Daoy (cell line): ENCODE measurements around the gene FBXL16. TPM values are rescaled to one million over a fixed set of nuclear protein-coding genes. Genes with fewer than 3 reads are reported as not detected.

Source experiments
- DNase-seq: peaks from one replicate; pipeline ENCODE4 v3.0.0-alpha.2; 2015; ENCODE audit warnings: low read depth
- total RNA-seq: library from RNA; depleted of rRNA; stranded (reverse); fragments of >200 nt; shearing (Covaris generic); gene quantifications from 2 replicates; pipeline ENCODE4 v1.2.3, GENCODE V29; 2014

FBXL16 gene
- total RNA-seq, 1 experiment from 2014 or later, result 0.51 TPM

DNA sequence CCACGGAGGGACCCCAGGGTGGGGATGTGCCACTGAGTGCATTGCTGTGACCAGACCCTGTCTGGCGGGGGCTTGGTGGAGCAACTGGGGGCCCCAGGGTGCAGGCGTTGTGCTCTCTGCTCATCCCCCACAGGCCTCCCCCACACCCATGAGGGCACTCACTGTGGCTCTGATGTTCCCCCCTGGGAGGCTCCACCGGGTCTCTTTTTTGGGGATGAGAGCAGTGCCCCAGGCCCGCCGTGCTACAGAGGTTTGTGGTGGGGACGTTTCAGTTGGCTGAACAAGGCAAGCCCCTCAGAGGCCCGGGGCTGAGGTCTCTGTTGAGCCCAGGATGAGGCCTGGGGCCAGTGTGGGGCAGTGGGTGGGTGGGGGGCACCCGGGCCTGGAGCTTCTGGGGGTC, 18.1 kb upstream of the FBXL16 start:
- no peak for DNase-seq

DNA sequence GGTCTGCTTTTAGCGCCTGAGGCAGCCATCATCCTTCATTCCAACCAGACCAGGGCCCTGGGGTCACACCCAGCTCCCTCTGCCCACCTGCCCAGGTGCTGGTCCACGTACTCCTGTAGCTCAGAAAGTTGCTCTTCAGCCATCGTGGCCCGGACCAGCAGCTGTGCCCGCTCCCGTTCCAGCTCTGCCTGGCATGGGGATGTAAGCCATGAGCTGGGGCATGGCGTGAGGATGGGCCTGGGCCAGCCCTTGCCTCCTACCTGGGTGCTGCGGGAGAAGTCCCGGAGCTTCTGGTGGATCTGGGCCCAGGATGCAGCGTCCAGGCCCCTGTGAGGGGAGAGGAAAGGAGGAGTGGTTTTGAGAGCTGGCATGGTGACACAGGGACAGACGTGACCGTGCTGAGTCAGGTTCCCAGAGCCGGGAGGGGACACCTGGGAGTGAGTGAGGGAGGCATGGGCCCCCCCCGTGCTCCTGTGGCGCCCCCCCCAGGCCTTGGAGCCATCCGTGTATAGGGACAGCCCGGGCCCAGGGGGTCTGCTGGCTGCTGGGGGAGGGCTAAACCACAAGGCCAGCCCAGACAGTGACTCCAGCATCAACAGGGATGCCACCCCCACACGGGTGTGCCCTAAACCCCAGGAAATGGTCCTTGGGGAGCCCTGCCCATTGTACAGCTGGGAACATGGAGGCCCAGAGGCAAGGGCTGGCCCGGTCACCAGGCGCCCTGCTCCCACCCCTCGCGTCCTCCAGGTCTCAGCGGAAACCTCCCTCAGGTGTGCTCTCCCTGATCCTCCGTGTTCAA, 17.4 kb upstream of the FBXL16 start:
- DNase-seq, result no peak

DNA sequence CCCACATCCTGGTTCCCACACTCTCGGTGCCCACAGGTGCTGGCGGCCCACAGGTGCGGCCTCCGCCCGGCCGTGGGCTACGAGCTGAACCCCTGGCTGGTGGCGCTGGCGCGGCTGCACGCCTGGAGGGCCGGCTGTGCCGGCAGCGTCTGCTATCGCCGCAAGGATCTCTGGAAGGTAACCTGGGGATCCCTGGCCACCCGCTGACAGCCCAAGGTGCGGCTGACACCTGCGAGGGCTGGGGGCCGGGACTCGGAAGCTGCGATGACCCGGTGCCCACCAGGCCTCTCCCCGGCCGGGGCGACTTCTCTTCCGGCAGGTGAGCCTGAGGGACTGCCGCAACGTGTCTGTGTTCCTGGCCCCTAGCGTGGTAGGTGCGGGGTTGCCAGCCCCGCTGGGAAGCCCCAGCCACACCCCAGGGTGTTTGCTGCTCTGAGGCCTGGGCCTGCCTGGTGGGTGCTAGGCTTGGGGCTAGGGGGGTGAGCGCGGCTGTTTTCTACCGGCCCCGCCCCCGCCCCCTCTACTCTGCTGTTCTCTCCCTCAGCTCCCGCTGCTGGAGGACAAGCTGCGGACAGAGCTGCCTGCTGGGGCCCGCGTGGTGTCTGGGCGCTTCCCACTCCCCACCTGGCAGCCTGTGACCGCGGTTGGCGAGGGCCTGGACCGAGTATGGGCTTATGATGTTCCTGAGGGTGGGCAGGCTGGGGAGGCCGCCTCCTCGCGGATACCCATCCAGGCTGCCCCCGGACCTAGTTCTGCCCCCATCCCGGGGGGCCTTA, 16.4 kb upstream of the FBXL16 start:
- no peak for DNase-seq

DNA sequence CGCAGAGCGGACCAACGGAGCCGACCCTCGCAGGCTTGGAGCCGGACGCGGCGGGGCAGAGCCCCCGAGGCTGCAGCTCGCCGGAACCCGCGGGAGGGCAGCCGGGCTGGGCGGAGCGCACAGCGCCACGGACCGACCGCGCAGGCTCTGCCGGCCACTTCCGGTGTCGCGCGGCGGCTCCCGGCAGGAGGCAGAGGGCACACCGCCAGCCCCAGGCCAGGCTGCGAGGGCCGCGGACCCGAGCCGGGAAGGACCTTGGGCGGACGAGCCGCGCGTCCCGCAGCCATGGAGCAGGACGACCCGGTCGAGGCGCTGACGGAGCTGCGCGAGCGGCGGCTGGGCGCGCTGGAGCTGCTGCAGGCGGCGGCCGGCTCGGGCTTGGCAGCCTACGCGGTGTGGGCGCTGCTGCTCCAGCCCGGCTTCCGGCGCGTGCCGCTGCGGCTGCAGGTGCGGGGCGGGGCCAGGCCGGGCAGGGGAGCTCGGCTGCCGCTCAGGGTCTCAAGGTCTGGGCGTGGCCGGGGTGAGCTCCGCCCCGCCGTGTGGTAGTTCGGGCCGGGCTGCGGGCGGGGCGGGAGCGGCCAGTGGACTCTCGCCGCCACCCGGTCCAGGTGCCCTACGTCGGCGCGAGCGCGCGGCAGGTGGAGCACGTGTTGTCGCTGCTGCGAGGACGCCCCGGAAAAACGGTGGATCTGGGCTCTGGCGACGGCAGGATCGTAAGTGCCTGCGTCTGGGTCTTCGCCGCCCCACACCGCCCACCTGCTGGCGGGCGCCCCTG, 15.6 kb upstream of the FBXL16 start, which contains the start of gene ANTKMT:
Gene ANTKMT (plus strand): TSS at position 157 of the 775 bp plus-strand sequence. CDS start 129 bp downstream, at position 286.
- DNase-seq, result peak; percentile 87

DNA sequence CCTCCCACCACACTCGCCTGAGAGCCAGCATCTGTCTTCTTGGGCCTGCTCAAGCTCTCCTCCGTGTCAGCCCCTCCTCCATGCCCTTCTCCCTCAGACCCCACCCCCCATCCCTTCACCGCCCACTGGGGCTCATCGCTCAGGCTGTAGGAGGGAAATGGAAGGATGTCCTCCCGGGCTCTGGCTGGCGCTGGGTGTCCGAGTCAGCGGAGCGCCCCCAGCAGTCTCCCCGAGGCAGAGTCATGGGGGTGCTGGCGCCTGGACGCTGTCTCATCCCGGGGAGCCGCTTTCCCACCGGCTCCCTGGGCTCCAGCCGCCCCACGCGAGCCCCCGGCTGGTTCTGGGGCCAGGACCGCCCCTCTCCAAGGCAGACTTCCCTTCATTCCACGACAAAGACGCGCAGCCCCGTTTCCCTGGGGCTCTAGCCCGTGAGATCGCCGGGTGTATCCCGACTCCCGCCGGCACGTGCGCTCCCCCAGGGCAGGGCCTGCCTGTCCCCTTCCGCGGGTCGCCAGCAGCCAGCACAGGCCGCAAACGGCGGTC, 14.9 kb upstream of the FBXL16 start:
- DNase-seq, result peak; percentile 80

DNA sequence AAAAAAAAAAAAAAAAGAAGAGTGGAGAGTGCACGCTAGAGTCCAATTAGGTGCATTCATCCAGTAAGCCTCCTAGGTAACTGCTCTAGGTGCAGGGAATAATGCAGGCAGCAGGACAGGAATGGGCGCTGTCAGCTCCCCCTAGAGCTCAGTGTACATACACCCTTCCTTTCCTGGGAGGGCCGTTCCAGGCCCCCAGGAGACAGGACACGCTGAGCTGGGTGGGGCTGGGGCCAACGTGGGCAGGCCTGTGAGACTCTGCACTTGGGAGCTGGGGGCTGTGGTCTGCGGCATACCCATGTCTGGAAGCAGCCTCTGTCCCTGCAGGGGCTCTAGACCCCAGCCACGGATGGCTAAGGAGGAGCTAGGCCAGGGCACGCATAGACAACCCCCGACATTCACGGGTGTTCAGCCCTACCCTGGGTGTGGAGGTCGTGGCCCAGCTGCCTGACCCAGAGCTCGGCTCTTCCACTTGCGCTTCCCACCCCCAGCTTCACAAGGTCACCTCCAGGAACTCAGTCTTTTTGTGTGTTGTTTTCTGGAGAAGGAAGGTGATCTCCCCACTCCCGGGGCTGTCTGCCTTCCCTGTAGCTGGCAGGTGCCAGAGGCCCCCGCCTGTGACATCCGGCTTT, 14.3 kb upstream of the FBXL16 start:
- DNase-seq, result no peak

DNA sequence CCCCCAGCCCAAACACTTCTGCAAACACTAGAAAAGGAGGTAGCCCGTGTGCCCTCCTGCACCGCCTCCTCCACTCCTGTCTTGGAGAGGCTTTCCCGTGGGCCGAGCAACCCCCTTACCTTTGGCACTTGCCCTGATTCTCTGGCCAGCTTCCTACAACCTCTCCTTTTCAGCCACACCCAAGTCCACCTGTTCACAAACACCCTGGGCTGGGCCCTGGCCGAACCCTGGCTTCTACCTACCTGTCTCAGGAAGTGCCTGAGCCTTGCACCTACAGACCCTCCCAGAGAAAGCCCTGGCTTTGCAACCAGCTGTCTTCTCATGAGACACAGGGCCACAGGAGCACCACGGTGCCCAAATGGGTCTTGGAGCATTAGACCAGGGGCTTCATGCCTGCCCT, 13.3 kb upstream of the FBXL16 start:
- no peak for DNase-seq

DNA sequence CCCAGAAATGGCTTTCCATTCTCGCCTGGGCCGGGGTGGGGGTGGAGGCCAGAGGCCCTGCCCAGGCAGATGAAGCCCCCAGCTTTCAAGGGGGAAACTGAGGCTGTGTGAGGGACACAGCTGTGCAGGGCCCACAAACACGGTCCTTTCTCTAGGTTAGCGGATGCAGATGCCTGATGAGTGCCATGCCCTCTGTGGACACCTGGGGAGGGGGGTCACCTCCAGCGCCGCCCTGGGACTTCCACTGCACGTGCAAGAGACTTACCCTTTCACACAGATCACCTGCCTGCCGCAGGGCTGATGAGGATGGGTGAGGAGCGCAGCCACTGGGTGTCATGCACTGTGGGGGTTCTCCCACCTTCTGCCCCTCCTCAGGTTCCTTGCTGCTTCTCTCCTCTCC, 12.8 kb upstream of the FBXL16 start:
- no peak for DNase-seq

DNA sequence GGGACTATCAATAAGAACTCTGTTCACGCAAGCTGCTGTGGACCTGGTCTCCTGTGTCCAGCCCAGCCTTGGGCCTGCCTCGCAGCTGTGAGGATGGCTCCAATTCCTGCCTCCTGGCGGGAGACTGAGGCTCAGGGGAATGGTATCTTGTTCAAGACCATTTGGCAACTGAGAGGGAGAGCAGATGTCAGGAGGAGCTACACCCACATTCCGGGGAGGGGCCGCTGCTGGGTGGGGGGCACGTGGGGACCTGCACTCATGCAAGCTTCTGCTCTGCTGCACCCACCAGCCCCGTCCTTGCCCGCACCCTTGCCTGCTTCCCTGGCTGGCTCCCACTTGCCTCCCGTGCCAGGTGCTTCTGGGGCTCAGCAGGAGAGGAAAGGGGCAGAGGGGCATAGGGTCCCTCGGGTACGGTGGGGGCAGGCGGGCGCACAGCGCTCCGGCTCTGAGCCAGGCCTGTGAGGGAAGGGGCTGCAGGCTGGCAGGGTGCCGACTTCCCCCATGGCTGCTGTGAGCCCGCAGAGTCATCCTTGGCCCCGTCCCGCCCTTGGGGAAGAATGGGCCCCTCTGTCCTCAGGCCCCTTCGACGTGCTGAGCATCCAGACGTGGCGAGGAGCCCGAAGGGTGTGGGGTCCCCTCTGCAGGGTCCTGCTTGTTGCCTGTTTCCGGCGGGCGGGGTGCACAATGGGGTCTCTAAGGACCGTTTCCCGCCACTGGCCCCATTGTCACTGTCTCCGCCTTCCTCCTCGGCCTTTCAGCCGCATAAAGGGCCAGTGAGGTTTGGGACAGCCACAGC, 12.0 kb upstream of the FBXL16 start:
- DNase-seq, result no peak

DNA sequence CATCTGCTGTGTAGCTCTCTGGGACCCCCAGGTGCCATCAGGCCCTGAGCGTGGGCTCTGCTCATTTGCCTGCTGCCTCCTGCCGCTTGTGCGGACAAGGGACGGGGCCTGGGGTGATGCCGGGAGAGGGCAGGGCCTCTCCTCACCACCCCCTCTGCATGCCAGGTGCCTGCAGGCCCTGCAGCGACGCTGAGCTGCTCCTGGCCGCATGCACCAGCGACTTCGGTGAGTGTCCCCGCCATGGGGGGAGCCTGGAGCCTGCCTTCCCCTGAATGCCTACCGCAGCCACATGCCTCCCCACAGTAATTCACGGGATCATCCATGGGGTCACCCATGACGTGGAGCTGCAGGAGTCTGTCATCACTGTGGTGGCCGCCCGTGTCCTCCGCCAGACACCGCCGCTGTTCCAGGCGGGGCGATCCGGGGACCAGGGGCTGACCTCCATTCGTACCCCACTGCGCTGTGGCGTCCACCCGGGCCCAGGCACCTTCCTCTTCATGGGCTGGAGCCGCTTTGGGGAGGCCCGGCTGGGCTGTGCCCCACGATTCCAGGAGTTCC, 11.2 kb upstream of the FBXL16 start:
- no peak for DNase-seq

DNA sequence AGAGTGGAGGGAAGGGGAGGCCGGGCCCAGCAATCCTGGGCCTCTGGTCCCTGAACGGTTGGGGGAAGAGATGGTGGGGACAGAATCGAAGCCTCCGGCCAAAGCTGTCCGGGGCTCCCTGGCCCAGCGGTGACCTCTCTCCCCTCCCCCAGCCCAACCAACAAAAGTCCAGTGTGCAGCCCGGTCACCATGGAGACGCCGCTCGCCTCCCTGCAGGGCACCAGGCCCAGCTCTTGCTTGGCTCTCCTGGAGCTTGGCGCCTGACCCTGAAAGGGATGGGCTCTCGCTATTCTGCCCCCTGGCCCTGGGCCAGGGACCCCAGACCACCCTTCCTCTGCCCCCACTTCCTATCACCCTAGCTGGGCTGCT, 10.6 kb upstream of the FBXL16 start:
- peak; percentile 37 for DNase-seq

DNA sequence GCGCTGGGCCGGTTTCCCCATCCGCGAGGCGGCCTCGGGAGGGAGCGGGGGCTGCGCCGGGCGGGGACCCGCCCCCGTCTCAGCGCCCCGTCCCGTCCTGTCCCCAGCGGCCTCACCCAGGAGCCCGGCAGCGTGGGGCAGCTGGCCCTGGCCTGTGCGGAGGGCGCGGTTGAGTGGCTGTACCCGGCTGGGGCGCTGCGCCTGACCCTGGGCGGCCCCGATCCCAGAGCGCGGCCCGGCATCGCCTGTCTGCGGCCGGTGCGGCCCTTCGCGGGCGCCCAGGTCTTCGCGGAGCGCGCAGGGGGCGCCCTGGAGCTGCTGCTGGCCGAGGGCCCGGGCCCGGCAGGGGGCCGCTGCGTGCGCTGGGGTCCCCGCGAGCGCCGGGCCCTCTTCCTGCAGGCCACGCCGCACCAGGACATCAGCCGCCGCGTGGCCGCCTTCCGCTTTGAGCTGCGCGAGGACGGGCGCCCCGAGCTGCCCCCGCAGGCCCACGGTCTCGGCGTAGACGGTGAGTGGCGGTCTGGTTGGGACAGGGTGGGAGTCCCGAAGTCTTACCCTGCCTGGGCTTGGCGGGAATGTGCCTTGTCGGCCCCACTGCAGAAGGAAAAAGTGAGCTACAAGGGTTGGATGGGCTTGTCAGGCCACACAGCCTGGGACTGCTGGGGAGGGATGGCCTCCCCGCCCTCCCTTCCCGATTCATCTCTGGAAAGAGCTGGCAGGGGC, 10.0 kb upstream of the FBXL16 start:
- peak; percentile 50 for DNase-seq

DNA sequence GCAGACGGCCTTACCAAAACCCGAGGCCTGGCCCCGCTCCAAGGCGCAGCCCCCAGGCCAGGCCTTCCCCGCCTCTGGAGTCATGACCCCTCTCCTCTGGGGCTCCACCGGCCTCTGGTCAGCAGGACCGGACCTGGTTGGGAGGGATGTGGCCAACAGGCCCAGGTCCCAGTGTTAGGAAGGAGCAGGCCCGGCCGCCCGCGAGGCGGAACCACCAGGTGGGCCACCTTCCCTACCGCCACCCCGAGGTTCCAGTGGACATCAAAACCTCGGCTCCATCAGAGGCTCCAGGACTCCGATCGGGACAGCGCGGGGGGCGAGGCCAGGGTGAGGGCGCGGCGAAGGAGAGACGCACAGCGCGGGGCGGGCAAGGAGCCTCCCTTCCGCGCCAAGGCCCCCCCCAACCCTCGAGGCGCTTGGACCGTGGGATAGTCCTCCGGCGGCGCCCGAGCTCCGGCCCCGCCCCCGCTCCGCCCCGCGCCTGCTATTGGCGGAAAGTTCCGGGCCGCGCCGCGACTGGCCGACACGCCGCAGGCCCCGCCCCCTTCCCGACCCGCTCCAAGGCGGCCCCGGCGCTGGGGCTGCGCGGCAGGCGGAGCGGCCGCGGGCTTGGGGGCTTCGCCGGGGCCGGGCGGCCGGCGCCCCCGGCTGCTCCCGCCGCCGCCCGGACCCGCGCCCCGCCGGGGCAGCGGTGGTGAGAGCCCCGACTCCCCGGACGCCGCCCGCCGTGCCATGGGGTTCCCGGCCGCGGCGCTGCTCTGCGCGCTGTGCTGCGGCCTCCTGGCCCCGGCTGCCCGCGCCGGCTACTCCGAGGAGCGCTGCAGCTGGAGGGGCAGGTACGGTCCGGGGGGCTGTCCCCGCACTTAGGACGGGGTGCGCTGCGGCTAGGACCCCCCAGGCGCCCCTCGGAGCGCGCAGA, 9.2 kb upstream of the FBXL16 start, which contains the start of gene METRN:
Gene METRN (plus strand): TSS at position 561 of the 919 bp plus-strand sequence. CDS start 172 bp downstream, at position 733.
- peak; percentile 91 for DNase-seq

DNA sequence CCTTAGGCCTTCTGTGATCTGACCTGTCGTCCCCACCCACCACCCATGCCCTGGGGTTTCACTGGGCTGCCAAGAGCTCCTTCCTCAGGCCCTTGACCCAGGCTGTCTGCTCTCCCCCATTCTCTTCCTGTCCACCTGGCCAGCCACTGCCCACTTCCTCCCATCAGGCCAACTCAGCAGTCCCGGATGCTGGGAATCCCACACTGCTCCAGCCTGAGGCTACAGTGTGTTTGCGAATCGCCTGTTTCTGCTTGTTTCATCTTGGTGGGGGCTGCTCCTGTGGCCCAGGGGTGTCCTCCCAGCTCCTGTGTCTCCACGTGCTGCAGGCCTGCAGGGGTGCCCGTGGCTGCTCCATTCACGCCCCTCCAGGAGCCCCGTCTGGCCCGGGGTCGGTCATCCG, 8.5 kb upstream of the FBXL16 start:
- DNase-seq, result peak; percentile 51

DNA sequence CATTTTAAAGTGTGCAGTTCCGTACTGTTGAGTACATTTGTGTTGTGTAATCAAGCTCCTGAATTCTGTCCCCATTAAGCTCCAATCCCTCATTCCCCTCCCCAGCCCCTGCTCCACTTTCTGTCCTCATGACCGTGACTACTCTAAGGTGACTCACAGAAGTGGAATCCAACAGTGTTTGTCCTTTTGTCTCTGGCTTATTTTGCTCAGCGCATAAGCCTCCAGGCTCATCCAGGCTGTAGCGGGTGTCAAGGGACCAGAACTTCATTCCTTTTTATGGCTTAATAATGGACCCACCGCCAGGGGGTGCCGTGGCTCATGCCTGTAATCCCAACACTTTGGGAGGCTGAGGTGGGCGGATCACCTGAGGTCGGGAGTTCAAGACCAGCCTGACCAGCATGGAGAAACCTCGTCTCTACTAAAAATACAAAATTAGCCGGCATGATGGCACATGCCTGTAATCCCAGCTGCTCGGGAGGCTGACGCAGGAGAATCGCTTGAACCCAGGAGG, 7.2 kb upstream of the FBXL16 start:
- DNase-seq, result peak; percentile 93

DNA sequence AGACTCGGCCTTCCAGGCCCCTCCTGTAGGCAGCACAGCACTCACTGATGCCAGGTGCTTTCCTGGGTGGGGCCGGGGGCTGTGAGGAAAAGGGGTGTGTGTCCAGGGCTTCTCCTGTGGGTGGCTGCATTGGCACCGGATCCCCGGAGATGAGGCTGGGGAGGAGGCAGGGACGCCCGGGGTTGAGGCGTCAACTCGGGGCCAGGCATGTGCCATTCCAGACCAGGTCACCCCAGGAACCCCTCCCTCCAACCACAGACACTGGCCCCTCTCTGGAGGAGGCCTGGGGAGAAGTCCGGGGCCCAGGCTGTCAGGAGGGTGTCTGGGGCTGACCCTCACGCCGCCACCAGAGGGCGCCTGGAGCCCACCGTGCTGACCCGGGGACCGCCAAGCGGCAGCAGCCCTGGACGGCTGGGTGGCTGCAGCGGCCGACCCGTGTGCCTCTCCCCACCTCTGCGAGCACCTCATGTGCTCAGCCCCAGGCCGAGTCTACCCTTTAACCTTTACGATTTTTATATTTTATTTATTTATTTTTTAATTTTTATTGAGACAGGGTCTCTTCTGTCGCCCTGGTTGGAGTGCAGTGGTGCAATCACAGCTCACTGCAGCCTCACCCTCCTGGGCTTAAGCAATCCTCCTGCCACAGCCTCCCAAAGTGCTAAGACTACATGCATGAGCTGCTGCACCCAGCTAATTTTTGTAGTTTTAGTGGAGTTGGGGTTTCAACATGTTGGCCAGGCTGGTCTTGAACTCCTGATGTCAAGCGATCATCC, 6.1 kb upstream of the FBXL16 start:
- peak; percentile 77 for DNase-seq

DNA sequence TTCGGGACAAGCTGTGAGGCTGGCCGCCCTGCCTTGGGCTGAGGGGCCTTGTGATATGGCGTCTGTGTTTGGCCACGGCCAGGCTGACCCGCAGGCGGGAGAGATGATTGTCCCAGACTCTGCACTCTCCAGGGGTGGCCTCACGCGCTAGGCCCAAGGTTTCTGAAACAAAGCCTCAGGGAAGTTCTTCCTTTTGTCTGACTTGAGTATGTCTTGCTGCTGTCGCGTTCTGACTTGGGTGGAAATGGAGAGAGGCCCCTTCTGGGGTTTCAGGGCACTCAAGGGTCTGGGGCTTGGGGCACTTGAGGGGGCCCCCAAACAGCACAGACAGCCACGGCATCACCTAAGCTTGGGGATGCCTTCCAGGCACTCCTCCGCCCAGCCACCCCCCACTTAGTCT, 5.5 kb upstream of the FBXL16 start:
- DNase-seq, result no peak
